ENCODE measurements around the gene USP10. TPM values are rescaled to one million over a fixed set of nuclear protein-coding genes. Genes with fewer than 3 reads are reported as not detected.

Gene USP10
- total RNA-seq, 4 donors from 2014 or later: 23.6 to 56.8 (median 45.4) TPM

- in situ Hi-C loops (cut with MboI; ENCODE audit: low pct_ligation_motif_present in 1 of 4, low pct_unique_long_range_greater_than_20kb in 1 of 4, low sequenced_read_pairs in 3 of 4): no loop called here
- no peak for DNase-seq
- WGBS, 2 donors (ENCODE audit: low coverage in 1 of 2): 55% methylated on average over 25 of the region's 26 CpGs; no CpG with 5 or more reads in 1 of the 2 donors
- Histone ChIP-seq H3K27ac (peak overlapping the region; percentile 37 to 52 (median 38)), H3K9me3 (no peaks in the 10 kb centered on the region), H3K4me1 (peaks cover 0 to 3% (median 0%) of the 10 kb centered on the region in 4 donors), H3K36me3 (no peaks in the 10 kb centered on the region), H3K4me3 (no peak overlapping the region), H3K27me3 (no peaks in the 10 kb centered on the region)
- TF ChIP-seq POLR2AphosphoS5 (IDR thresholded peaks at IDR 0.05): no peak
- no peak for TF ChIP-seq CTCF (IDR thresholded peaks at IDR 0.05)
- TF ChIP-seq POLR2A (IDR thresholded peaks at IDR 0.05): no peak
- TF ChIP-seq EP300 (IDR thresholded peaks at IDR 0.05; ENCODE audit: low read depth): no peak
- intact Hi-C loops (cut with DNase I; ENCODE audit: low total_unique reads): no loop called here
Observed at GRCh38 chr16:84806256-84806889, 106.6 kb downstream of the USP10 start.

- intact Hi-C loops (cut with DNase I; ENCODE audit: low total_unique reads) (no loop called here), in situ Hi-C loops (cut with MboI; ENCODE audit: low pct_ligation_motif_present in 1 of 4, low pct_unique_long_range_greater_than_20kb in 1 of 4, low sequenced_read_pairs in 3 of 4) (no loop called here)
- no peak for TF ChIP-seq CTCF (IDR thresholded peaks at IDR 0.05)
- no peak for TF ChIP-seq POLR2AphosphoS5 (IDR thresholded peaks at IDR 0.05)
- TF ChIP-seq POLR2A (IDR thresholded peaks at IDR 0.05): no peak
- no peak for TF ChIP-seq EP300 (IDR thresholded peaks at IDR 0.05; ENCODE audit: low read depth)
- DNase-seq: no peak
- Histone ChIP-seq H3K4me3 (no peak overlapping the region), H3K36me3 (no peaks in the 10 kb centered on the region), H3K27ac (peak overlapping the region; percentile 37 to 52 (median 38)), H3K9me3 (no peaks in the 10 kb centered on the region), H3K4me1 (peaks cover 0 to 3% (median 0%) of the 10 kb centered on the region in 4 donors), H3K27me3 (no peaks in the 10 kb centered on the region)
- WGBS, 2 donors (ENCODE audit: low coverage in 1 of 2): 81 to 82% methylated on average over 2 to 10 of the region's 10 CpGs
Observed at GRCh38 chr16:84806890-84807258, 107.1 kb downstream of the USP10 start.

GRCh38 chr16:84807776-84808175, 108.0 kb downstream of the USP10 start:
- 80 to 95% methylated on average over 6 to 7 of the region's 7 CpGs for WGBS, 2 donors (ENCODE audit: low coverage in 1 of 2)
- Histone ChIP-seq H3K36me3 (no peaks in the 10 kb centered on the region), H3K27ac (no peak overlapping the region), H3K4me3 (no peak overlapping the region), H3K9me3 (no peaks in the 10 kb centered on the region), H3K4me1 (peaks cover 0 to 3% (median 0%) of the 10 kb centered on the region in 4 donors), H3K27me3 (no peaks in the 10 kb centered on the region)
- TF ChIP-seq POLR2AphosphoS5 (IDR thresholded peaks at IDR 0.05): no peak
- no peak for TF ChIP-seq CTCF (IDR thresholded peaks at IDR 0.05)
- no peak for TF ChIP-seq POLR2A (IDR thresholded peaks at IDR 0.05)
- TF ChIP-seq EP300 (IDR thresholded peaks at IDR 0.05; ENCODE audit: low read depth): no peak
- DNase-seq: no peak
- in situ Hi-C loops (cut with MboI; ENCODE audit: low pct_ligation_motif_present in 1 of 4, low pct_unique_long_range_greater_than_20kb in 1 of 4, low sequenced_read_pairs in 3 of 4): no loop called here
- intact Hi-C loops (cut with DNase I; ENCODE audit: low total_unique reads): no loop called here

- Histone ChIP-seq H3K36me3 (no peaks in the 10 kb centered on the region), H3K4me1 (peaks cover 0 to 3% (median 0%) of the 10 kb centered on the region in 4 donors), H3K27me3 (no peaks in the 10 kb centered on the region), H3K4me3 (no peak overlapping the region), H3K27ac (no peak overlapping the region), H3K9me3 (no peaks in the 10 kb centered on the region)
- no peak for DNase-seq
- 77% methylated on average over 8 of the region's 8 CpGs; no CpG with 5 or more reads in 1 of the 2 donors for WGBS, 2 donors (ENCODE audit: low coverage in 1 of 2)
- in situ Hi-C loops (cut with MboI; ENCODE audit: low pct_ligation_motif_present in 1 of 4, low pct_unique_long_range_greater_than_20kb in 1 of 4, low sequenced_read_pairs in 3 of 4): no loop called here
- TF ChIP-seq EP300 (IDR thresholded peaks at IDR 0.05; ENCODE audit: low read depth) (no peak), CTCF (IDR thresholded peaks at IDR 0.05) (no peak), POLR2A (IDR thresholded peaks at IDR 0.05) (no peak), POLR2AphosphoS5 (IDR thresholded peaks at IDR 0.05) (no peak)
- intact Hi-C loops (cut with DNase I; ENCODE audit: low total_unique reads): no loop called here
Observed at GRCh38 chr16:84808826-84809225, 109.0 kb downstream of the USP10 start.

Data from transverse colon (tissue), 4 donors.